Uterus (tissue), 4 donors: ENCODE results near the gene WWP2. TPM values are rescaled to one million over a fixed set of nuclear protein-coding genes. Genes with fewer than 3 reads are reported as not detected.
"Not testable (repeated sequence)": the region's sequence is repeated elsewhere in the genome, so short reads cannot be mapped to it uniquely, and the experiment has no call there.

Source experiments
- DNase-seq, 2 donors: peaks; one replicate each; pipeline ENCODE4 v3.0.0-alpha.2; 2019 to 2020
- H3K27ac ChIP-seq, 2 donors: fragments of 200-600 bp; sonication (generic); 1 replicate in 1 of 2; 2 replicates in 1 of 2; pipeline ENCODE4 v1.5.1; 2016 to 2018
- H3K27me3 ChIP-seq, 2 donors: fragments of 200-600 bp; sonication (generic); one replicate each; pipeline ENCODE4 v1.5.1; 2018 to 2019; ENCODE audit warnings: control low read depth in 1 of 2
- H3K36me3 ChIP-seq, 2 donors: fragments of 200-600 bp; sonication (generic); one replicate each; pipeline ENCODE4 v1.5.1; 2019; ENCODE audit warnings: control low read depth in 1 of 2
- H3K4me1 ChIP-seq, 2 donors: fragments of 200-600 bp; sonication (generic); one replicate each; pipeline ENCODE4 v1.5.1; 2018 to 2019; ENCODE audit warnings: control low read depth in 1 of 2
- H3K4me3 ChIP-seq, 2 donors: fragments of 200-600 bp; sonication (generic); 1 replicate in 1 of 2; 2 replicates in 1 of 2; pipeline ENCODE4 v1.5.1; 2018 to 2019; ENCODE audit warnings: mild to moderate bottlenecking in 1 of 2
- H3K9me3 ChIP-seq, 2 donors: fragments of 200-600 bp; sonication (generic); one replicate each; pipeline ENCODE4 v1.5.1; 2019; ENCODE audit warnings: control low read depth in 1 of 2
- POLR2A ChIP-seq, 2 donors: fragments of 450-650 bp; IDR thresholded peaks; one replicate each; pipeline ENCODE4 v1.6.1; 2016; ENCODE audit warnings: antibody characterized with exemption in 2 of 2, mild to moderate bottlenecking in 1 of 2, moderate library complexity in 1 of 2
- intact Hi-C: fragments of 100-400 bp; cut with DNase I; formaldehyde crosslinking; loops from one replicate; pipeline ENCODE4 v1.15.1; 2023; ENCODE audit warnings: low total_unique reads
- total RNA-seq, 4 donors: library from RNA; depleted of rRNA in 3 of 4; stranded (reverse); fragments of >200 nt in 3 of 4; gene quantifications; one replicate each; pipeline versions ENCODE4 v1.1.0 to v1.2.4, GENCODE V29; 2014 to 2023
- TF ChIP-seq, protein P1 (sequence below), 4 experiments: fragments of 200-600 bp in 2 of 4; fragments of 450-650 bp in 2 of 4; sonication (generic) in 2 of 4; IDR thresholded peaks; one replicate each; pipeline ENCODE4 v1.5.1; 2016 to 2019; ENCODE audit warnings: antibody characterized with exemption in 4 of 4, mild to moderate bottlenecking in 2 of 4, moderate library complexity in 1 of 4
- donor health status: DM: yes; HTN: yes; CAD: no.

Gene WWP2
- total RNA-seq, 4 donors from 2014 or later: 12.8 to 57.9 (median 32.4) TPM

- H3K4me3 ChIP-seq: no peak overlapping the region
- no peaks in the 10 kb centered on the region for H3K36me3 ChIP-seq
- DNase-seq: no peak
- H3K27ac ChIP-seq: no peak overlapping the region
- no peaks in the 10 kb centered on the region for H3K9me3 ChIP-seq
- TF ChIP-seq, protein P1, sequence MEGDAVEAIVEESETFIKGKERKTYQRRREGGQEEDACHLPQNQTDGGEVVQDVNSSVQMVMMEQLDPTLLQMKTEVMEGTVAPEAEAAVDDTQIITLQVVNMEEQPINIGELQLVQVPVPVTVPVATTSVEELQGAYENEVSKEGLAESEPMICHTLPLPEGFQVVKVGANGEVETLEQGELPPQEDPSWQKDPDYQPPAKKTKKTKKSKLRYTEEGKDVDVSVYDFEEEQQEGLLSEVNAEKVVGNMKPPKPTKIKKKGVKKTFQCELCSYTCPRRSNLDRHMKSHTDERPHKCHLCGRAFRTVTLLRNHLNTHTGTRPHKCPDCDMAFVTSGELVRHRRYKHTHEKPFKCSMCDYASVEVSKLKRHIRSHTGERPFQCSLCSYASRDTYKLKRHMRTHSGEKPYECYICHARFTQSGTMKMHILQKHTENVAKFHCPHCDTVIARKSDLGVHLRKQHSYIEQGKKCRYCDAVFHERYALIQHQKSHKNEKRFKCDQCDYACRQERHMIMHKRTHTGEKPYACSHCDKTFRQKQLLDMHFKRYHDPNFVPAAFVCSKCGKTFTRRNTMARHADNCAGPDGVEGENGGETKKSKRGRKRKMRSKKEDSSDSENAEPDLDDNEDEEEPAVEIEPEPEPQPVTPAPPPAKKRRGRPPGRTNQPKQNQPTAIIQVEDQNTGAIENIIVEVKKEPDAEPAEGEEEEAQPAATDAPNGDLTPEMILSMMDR (IDR thresholded peaks at IDR 0.05): no peak
- TF ChIP-seq POLR2A (IDR thresholded peaks at IDR 0.05): no peak
- intact Hi-C loops: no loop called here
- H3K4me1 ChIP-seq: no peaks in the 10 kb centered on the region
- H3K27me3 ChIP-seq: no peaks in the 10 kb centered on the region
Measured at GRCh38 chr16:69941251-69942098, 179.3 kb downstream of the WWP2 start.

- Histone ChIP-seq H3K36me3 (no peaks in the 10 kb centered on the region), H3K27me3 (no peaks in the 10 kb centered on the region), H3K4me3 (no peak overlapping the region), H3K4me1 (no peaks in the 10 kb centered on the region), H3K27ac (no peak overlapping the region), H3K9me3 (no peaks in the 10 kb centered on the region)
- intact Hi-C loops: no loop called here
- DNase-seq: no peak
- TF ChIP-seq, protein P1 (IDR thresholded peaks at IDR 0.05): no peak
- TF ChIP-seq POLR2A (IDR thresholded peaks at IDR 0.05): no peak
Measured at GRCh38 chr16:69942099-69942491, 180.0 kb downstream of the WWP2 start.

DNA sequence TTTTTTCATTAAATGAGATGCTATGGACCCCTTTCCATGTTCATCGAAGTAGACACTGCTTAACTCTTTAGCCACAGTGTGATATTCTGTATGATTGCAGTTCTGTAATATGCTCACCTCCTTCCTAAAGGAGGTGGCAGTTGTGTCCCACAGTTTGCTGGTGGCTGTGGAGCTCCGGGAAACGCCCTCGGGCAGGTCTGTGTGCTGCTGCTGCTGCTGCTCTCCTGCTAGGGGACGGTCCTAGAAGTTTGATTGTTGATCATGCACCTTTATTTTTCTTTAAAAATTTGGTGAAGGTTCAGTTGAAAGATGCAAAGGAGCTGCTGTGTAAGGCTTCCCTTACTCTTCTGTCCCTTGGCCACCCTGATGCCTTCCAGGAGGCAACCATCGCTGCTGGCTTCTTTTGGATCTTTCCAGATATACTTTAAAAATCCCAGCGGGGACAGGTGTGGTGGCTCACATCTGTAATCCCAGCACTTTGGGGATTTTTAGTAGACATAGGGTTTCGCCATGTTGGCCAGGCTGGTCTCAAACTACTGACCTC, 180.6 kb downstream of the WWP2 start:
- intact Hi-C loops: no loop called here
- TF ChIP-seq POLR2A (IDR thresholded peaks at IDR 0.05): no peak
- TF ChIP-seq, protein P1 (IDR thresholded peaks at IDR 0.05): no peak
- Histone ChIP-seq H3K27me3 (no peaks in the 10 kb centered on the region), H3K36me3 (no peaks in the 10 kb centered on the region), H3K27ac (no peak overlapping the region), H3K4me1 (no peaks in the 10 kb centered on the region), H3K4me3 (no peak overlapping the region), H3K9me3 (no peaks in the 10 kb centered on the region)
- no peak for DNase-seq

- H3K27me3 ChIP-seq, H3K4me1 ChIP-seq, H3K4me3 ChIP-seq, H3K36me3 ChIP-seq, intact Hi-C loops, DNase-seq, H3K9me3 ChIP-seq, H3K27ac ChIP-seq: not testable (repeated sequence)
Measured at GRCh38 chr16:69943241-69944036, 181.3 kb downstream of the WWP2 start.

DNA sequence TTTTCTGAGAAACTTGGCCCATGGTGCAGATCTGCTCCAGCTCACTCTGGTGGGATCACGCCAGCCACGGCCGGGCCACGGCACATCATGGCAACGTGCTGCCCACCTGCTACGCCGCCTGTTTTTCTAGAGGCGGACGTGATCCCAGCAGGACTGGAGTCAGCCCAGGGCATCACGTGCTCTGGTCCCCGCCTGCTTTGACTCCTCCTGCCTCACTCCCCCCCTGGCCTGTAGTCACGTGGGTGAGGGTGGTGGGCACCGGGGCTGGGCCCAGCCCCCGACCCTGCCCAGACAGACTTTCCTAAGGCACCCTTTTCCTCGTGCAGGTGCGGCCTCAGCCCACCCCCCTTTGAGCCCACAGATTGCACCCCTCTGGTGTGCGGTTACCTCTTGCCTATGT, 188.3 kb downstream of the WWP2 start:
- H3K36me3 ChIP-seq, intact Hi-C loops, H3K4me1 ChIP-seq, H3K27me3 ChIP-seq, H3K4me3 ChIP-seq, H3K9me3 ChIP-seq, H3K27ac ChIP-seq, DNase-seq: not testable (repeated sequence)

DNA sequence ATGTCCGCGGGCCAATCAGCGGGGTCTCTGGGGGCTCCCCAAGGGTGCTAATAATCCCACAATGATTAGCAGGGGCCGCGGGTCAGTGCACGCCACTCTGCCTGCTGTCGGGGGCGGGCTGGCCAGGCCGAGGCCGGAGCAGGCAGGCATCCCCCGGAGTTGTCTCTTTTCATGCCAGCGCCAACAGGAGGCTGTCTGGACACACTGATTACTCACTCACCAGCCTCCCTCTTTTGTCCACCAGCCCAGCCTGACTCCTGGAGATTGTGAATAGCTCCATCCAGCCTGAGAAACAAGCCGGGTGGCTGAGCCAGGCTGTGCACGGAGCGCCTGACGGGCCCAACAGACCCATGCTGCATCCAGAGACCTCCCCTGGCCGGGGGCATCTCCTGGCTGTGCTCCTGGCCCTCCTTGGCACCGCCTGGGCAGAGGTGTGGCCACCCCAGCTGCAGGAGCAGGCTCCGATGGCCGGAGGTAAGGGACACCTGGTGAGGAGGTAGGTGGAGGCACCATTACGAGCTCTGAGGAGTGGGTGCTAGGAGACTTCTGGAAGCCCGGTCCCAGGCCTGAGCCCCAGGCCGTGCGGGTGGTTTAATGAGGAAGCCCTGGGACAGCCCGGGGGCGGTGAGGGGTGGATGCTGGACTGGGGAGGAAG, 189.0 kb downstream of the WWP2 start, which contains the start of gene CLEC18A:
CLEC18A (plus strand) TSS at position 318 of the 655 bp plus-strand sequence; CDS start at position 351, 33 bp downstream.
- H3K27me3 ChIP-seq, H3K36me3 ChIP-seq, H3K27ac ChIP-seq, H3K4me1 ChIP-seq, intact Hi-C loops, H3K9me3 ChIP-seq, DNase-seq, H3K4me3 ChIP-seq: not testable (repeated sequence)

DNA sequence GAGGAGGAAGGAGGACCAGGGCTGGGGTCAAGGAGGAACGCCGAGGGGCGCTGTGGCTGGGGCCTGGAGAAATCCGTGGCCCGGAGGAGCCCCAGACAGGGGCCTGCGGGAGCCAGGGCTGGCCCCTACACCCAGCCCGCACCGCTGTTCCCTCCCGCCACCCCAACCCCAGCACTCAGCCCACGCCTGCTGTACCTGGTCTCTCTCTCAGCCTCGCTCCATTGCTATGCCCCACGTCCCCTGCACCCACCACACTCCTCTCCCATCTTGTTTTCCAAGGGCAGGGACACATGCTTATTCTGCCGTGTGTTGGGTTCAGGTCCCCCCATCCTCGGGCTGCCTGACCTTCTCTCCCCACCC, 189.5 kb downstream of the WWP2 start:
- intact Hi-C loops, DNase-seq, H3K9me3 ChIP-seq: not testable (repeated sequence)

GRCh38 chr16:69952116-69952515, 190.0 kb downstream of the WWP2 start:
- H3K4me1 ChIP-seq, H3K4me3 ChIP-seq, intact Hi-C loops: not testable (repeated sequence)

More for the DNA sequence above, 189.5 kb downstream of the WWP2 start:
- H3K27me3 ChIP-seq, H3K4me3 ChIP-seq, H3K27ac ChIP-seq, H3K36me3 ChIP-seq, H3K4me1 ChIP-seq: not testable (repeated sequence)

DNA sequence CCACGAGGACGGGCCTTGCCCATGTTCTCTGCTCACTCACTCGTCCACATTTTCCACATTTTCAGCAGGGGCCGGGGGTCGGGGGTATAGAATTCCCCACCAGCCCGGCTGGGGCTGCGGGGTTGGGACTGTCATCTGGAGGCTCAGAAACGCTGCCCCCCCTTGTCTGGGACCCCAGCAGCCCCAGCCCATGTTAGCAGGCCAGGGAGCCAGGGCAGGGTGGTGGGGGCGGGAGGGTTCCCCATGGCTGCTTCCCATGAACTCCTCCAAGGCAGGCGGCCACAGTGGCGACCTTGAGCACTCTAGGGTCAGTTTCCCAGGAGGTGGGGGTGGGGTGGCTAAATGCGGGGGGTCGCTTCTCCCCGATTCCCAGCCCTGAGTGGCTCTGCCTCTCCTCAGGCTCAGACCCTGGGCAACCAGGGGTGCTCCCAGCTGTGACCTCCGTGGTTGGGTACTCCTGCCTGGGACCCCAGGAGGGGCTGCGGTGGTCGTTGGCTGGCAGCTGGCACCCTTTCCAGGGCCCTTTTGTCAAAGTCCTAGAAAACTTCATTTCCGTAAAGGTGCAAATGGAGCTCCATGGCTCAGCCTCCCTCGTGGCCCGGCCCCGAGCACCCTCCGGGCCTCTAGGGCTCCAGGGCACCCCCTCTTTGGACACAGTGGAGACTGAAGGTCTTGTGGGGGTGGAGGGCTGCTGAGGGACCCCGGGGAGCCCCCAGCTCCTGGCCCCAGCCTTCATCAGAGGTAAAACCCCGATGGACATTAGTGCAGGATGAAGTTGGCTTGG, 190.6 kb downstream of the WWP2 start:
- H3K27me3 ChIP-seq, DNase-seq, H3K9me3 ChIP-seq, H3K27ac ChIP-seq, H3K4me1 ChIP-seq, intact Hi-C loops, H3K36me3 ChIP-seq, H3K4me3 ChIP-seq: not testable (repeated sequence)

More at GRCh38 chr16:69952116-69952515, 190.0 kb downstream of the WWP2 start:
- not testable (repeated sequence) for H3K9me3 ChIP-seq, H3K36me3 ChIP-seq, H3K27me3 ChIP-seq, H3K27ac ChIP-seq, DNase-seq
